IMR-90 (cell line): ENCODE data around the gene MKNK2. TPM values are rescaled to one million over a fixed set of nuclear protein-coding genes. Genes with fewer than 3 reads are reported as not detected.
A peak's percentile ranks its signal among the peaks of the same experiment; 100 is the strongest.

Experiments used
- ATAC-seq: fragments of 200-7000 bp; cut with Tn5 transposase; 2 replicates; pipeline ENCODE4 v1.9.1; 2020; ENCODE audit warnings: low read depth, mild to moderate bottlenecking, moderate library complexity
- BruUV-seq: library from RNA; stranded (reverse); fragments of 400-500 nt; replicated peaks from 2 replicates; lab custom pipeline; 2021; lab: Mats Ljungman, UMichigan
- CTCF ChIA-PET: fragments of 300-600 bp; formaldehyde crosslinking; extraction: SDS; loops from one replicate; lab custom pipeline; 2021; ENCODE audit warnings: antibody characterized with exemption; lab: Yijun Ruan, JAX
- POLR2A ChIA-PET: fragments of 300-600 bp; sonication (Branson Sonifier 250); formaldehyde crosslinking; loops from one replicate; lab custom pipeline; 2022; ENCODE audit warnings: antibody characterized with exemption; ENCODE audit not compliant: unreplicated experiment; lab: Charles Lee
- DNase-seq: peaks from one replicate; pipeline ENCODE4 v3.0.0; 2013
- H2AFZ ChIP-seq: replicated peaks from 2 replicates; pipeline ENCODE3; 2013; ENCODE audit warnings: low read length, mild to moderate bottlenecking; ENCODE audit not compliant: poor library complexity
- H2AK5ac ChIP-seq: 2 replicates; pipeline ENCODE4 v1.6.1; 2013; ENCODE audit warnings: low read depth, low read length, inconsistent platforms
- H2AK9ac ChIP-seq: replicated peaks from 2 replicates; pipeline ENCODE3; 2013; ENCODE audit warnings: mild to moderate bottlenecking, low read depth, low read length, moderate library complexity; ENCODE audit not compliant: poor library complexity
- H2BK120ac ChIP-seq: 2 replicates; pipeline ENCODE4 v1.6.1; 2013; ENCODE audit warnings: low read depth, low read length, inconsistent platforms
- H2BK15ac ChIP-seq: 3 replicates; pipeline ENCODE4 v1.6.1; 2013; ENCODE audit warnings: low read depth, low read length, inconsistent platforms
- H2BK20ac ChIP-seq: 2 replicates; pipeline ENCODE4 v1.6.1; 2013; ENCODE audit warnings: low read depth, mild to moderate bottlenecking, inconsistent platforms, low read length, moderate library complexity
- H2BK5ac ChIP-seq: 2 replicates; pipeline ENCODE4 v1.6.1; 2013; ENCODE audit warnings: mild to moderate bottlenecking, low read depth, low read length, inconsistent platforms; ENCODE audit not compliant: poor library complexity, severe bottlenecking
- H3K14ac ChIP-seq: replicated peaks from 2 replicates; pipeline ENCODE4 v1.6.1; 2013; ENCODE audit warnings: low read depth, low read length, inconsistent platforms
- H3K18ac ChIP-seq: 2 replicates; pipeline ENCODE4 v1.6.1; 2013; ENCODE audit warnings: low read depth, low read length, control low read depth
- H3K23ac ChIP-seq: 2 replicates; pipeline ENCODE4 v1.6.1; 2013; ENCODE audit warnings: low read depth, low read length, inconsistent platforms
- H3K27ac ChIP-seq: 2 replicates; pipeline ENCODE4 v1.5.1; 2013; ENCODE audit warnings: mild to moderate bottlenecking, control low read depth, low read length; ENCODE audit not compliant: insufficient read depth
- H3K27me3 ChIP-seq: 2 replicates; pipeline ENCODE4 v1.6.1; 2013; ENCODE audit warnings: low read length; ENCODE audit not compliant: control insufficient read depth, insufficient read depth
- H3K36me3 ChIP-seq: 2 replicates; pipeline ENCODE4 v1.6.1; 2013; ENCODE audit warnings: low read length, mixed read lengths; ENCODE audit not compliant: control insufficient read depth, insufficient read depth
- H3K4ac ChIP-seq: 2 replicates; pipeline ENCODE4 v1.6.1; 2013; ENCODE audit warnings: low read depth, low read length, inconsistent platforms
- H3K4me1 ChIP-seq: 2 replicates; pipeline ENCODE4 v1.6.1; 2013; ENCODE audit warnings: low read length, mixed read lengths; ENCODE audit not compliant: control insufficient read depth, insufficient read depth
- H3K4me2 ChIP-seq: 2 replicates; pipeline ENCODE4 v1.6.1; 2013; ENCODE audit warnings: low read depth, mild to moderate bottlenecking, control low read depth, low read length, moderate library complexity
- H3K4me3 ChIP-seq: 2 replicates; pipeline ENCODE4 v1.5.1; 2013; ENCODE audit warnings: low read depth, mild to moderate bottlenecking, control low read depth, low read length, moderate library complexity; ENCODE audit not compliant: insufficient read depth
- H3K56ac ChIP-seq: 2 replicates; pipeline ENCODE4 v1.6.1; 2013; ENCODE audit warnings: low read length, inconsistent platforms; ENCODE audit not compliant: insufficient read depth; ENCODE audit errors: extremely low read depth
- H3K79me1 ChIP-seq, 2 experiments: 2 replicates each; pipeline ENCODE4 v1.6.1; 2013; ENCODE audit warnings: low read length in 2 of 2, inconsistent platforms in 1 of 2, low read depth in 1 of 2
- H3K9ac ChIP-seq: 2 replicates; pipeline ENCODE4 v1.6.1; 2013; ENCODE audit warnings: low read depth, low read length, control low read depth
- H3K9me1 ChIP-seq: 2 replicates; pipeline ENCODE4 v1.6.1; 2013; ENCODE audit warnings: low read length, inconsistent platforms; ENCODE audit not compliant: insufficient read depth
- H3K9me3 ChIP-seq: 2 replicates; pipeline ENCODE4 v1.6.1; 2013; ENCODE audit warnings: low read length; ENCODE audit not compliant: control insufficient read depth, insufficient read depth
- H4K20me1 ChIP-seq: 2 replicates; pipeline ENCODE4 v1.6.1; 2013; ENCODE audit warnings: low read length, inconsistent platforms; ENCODE audit not compliant: insufficient read depth
- H4K5ac ChIP-seq: 2 replicates; pipeline ENCODE4 v1.6.1; 2013; ENCODE audit warnings: mild to moderate bottlenecking, low read depth, low read length, control low read depth
- H4K8ac ChIP-seq, 2 experiments: 2 replicates each; pipeline ENCODE4 v1.6.1; 2013; ENCODE audit warnings: low read depth in 2 of 2, low read length in 2 of 2, control low read depth in 1 of 2, inconsistent platforms in 1 of 2
- H4K91ac ChIP-seq: 2 replicates; pipeline ENCODE4 v1.6.1; 2013; ENCODE audit warnings: low read depth, low read length, inconsistent platforms; ENCODE audit not compliant: insufficient read depth
- BHLHE40 ChIP-seq: fragments of 150-350 bp; IDR thresholded peaks from 2 replicates; pipeline ENCODE4 v1.6.1; 2016; ENCODE audit warnings: mild to moderate bottlenecking, low read depth, low read length
- CEBPB ChIP-seq: IDR thresholded peaks from 2 replicates; pipeline ENCODE4 v1.6.1; 2012; ENCODE audit warnings: low read depth, low read length, improper control_type of control experiment
- CHD1 ChIP-seq: IDR thresholded peaks from 2 replicates; pipeline ENCODE4 v1.6.1; 2012; ENCODE audit warnings: low read depth, low read length, improper control_type of control experiment
- CTCF ChIP-seq: conservative IDR thresholded peaks from 2 replicates; pipeline ENCODE4 v1.5.1; 2012; ENCODE audit warnings: mild to moderate bottlenecking, low read depth, low read length, improper control_type of control experiment
- ELK1 ChIP-seq: fragments of 150-350 bp; IDR thresholded peaks from 2 replicates; pipeline ENCODE4 v1.6.1; 2016; ENCODE audit warnings: low read depth, mild to moderate bottlenecking, low read length, moderate library complexity, borderline replicate concordance
- FOS ChIP-seq: fragments of 150-350 bp; IDR thresholded peaks from 2 replicates; pipeline ENCODE4 v1.6.1; 2016; ENCODE audit warnings: low read depth, low read length
- MAFK ChIP-seq: IDR thresholded peaks from 2 replicates; pipeline ENCODE4 v1.6.1; 2012; ENCODE audit warnings: low read depth, low read length, improper control_type of control experiment
- MAZ ChIP-seq: IDR thresholded peaks from 2 replicates; pipeline ENCODE4 v1.6.1; 2012; ENCODE audit warnings: low read depth, mild to moderate bottlenecking, low read length, improper control_type of control experiment, moderate library complexity, borderline replicate concordance
- MXI1 ChIP-seq: IDR thresholded peaks from 2 replicates; pipeline ENCODE4 v1.6.1; 2012; ENCODE audit warnings: low read depth, mild to moderate bottlenecking, low read length, moderate library complexity, borderline replicate concordance
- NFE2L2 ChIP-seq: fragments of 150-350 bp; IDR thresholded peaks from 2 replicates; pipeline ENCODE4 v1.6.1; 2016; ENCODE audit warnings: low read depth, mild to moderate bottlenecking, low read length
- POLR2A ChIP-seq: IDR thresholded peaks from 2 replicates; pipeline ENCODE4 v1.6.1; 2012; ENCODE audit warnings: mild to moderate bottlenecking, low read depth, low read length
- RAD21 ChIP-seq: IDR thresholded peaks from 2 replicates; pipeline ENCODE4 v1.6.1; 2012; ENCODE audit warnings: low read length, improper control_type of control experiment
- RCOR1 ChIP-seq: IDR thresholded peaks from 2 replicates; pipeline ENCODE4 v1.6.1; 2012; ENCODE audit warnings: mild to moderate bottlenecking, low read length, improper control_type of control experiment; ENCODE audit not compliant: insufficient replicate concordance
- RFX5 ChIP-seq: IDR thresholded peaks from 2 replicates; pipeline ENCODE4 v1.8.0; 2012; ENCODE audit warnings: low read depth, mild to moderate bottlenecking, low read length, moderate library complexity
- SMC3 ChIP-seq: fragments of 150-350 bp; IDR thresholded peaks from 2 replicates; pipeline ENCODE4 v1.6.1; 2016; ENCODE audit warnings: low read depth, mild to moderate bottlenecking, antibody characterized with exemption, low read length, moderate library complexity
- USF2 ChIP-seq: fragments of 150-350 bp; IDR thresholded peaks from 2 replicates; pipeline ENCODE4 v1.6.1; 2017; ENCODE audit warnings: mild to moderate bottlenecking, antibody characterized with exemption, low read length, low read depth
- WGBS, 2 experiments: methylation state at CpG; one replicate each; pipeline versions ENCODE4 v1.1.5 to v1.1.7; 2013; ENCODE audit warnings: missing lambda C conversion rate in 2 of 2; ENCODE audit not compliant: insufficient read length in 1 of 2; ENCODE audit errors: extremely low coverage in 2 of 2; 5-methylcytosine and 5-hydroxymethylcytosine counted together
- dilution Hi-C: fragments of 300-500 bp; cut with HindIII; formaldehyde crosslinking; loops from one replicate; pipeline ENCODE4 v1.14.3; 2018; ENCODE audit warnings: low sequenced_read_pairs; ENCODE audit not compliant: unreplicated experiment
- in situ Hi-C: fragments of 300-500 bp; cut with MboI; formaldehyde crosslinking; loops from 3 replicates; pipeline ENCODE4 v1.14.3; 2019; ENCODE audit warnings: low sequenced_read_pairs, inconsistent platforms, mixed read lengths
- intact Hi-C: fragments of 100-400 bp; cut with micrococcal nuclease; formaldehyde crosslinking; loops from 2 replicates; pipeline ENCODE4 v1.10.0; 2022
- polyA plus RNA-seq, 3 experiments: library from polyadenylated mRNA; depleted of rRNA; stranded (reverse); fragments of >200 nt; gene quantifications; 2 replicates each; pipeline ENCODE4 v1.2.3, GENCODE V29; 2012; ENCODE audit warnings: low replicate concordance in 1 of 3
- total RNA-seq: library from RNA; depleted of rRNA; stranded (reverse); fragments of >200 nt; gene quantifications from 2 replicates; pipeline ENCODE4 v1.2.3, GENCODE V29; 2012

Gene MKNK2
- total and polyA plus RNA-seq, 2 of the 4 experiments (the other 2 are of a cell fraction), result 21.9 to 31.8 TPM

GRCh38 chr19:1989513-1990229, 61.4 kb downstream of the MKNK2 start:
- no peak overlapping the region for H3K14ac ChIP-seq
- H4K20me1 ChIP-seq, result peaks cover 11% of the 10 kb centered on the region
- no peak overlapping the region for H2AFZ ChIP-seq
- no peak overlapping the region for H2BK120ac ChIP-seq
- CTCF ChIA-PET, result interaction anchor here (0.6 kb wide), 1 partner anchor 30 kb away, joined by 3 read pairs; no protein-coding TSS in a partner anchor
- TF ChIP-seq CEBPB (no peak), CHD1 (no peak), RCOR1 (no peak), RAD21 (no peak), NFE2L2 (no peak), BHLHE40 (no peak), MXI1 (no peak), CTCF (no peak), RFX5 (no peak), SMC3 (no peak), MAFK (no peak), ELK1 (no peak), MAZ (no peak), POLR2A (no peak), FOS (no peak), USF2 (no peak)
- DNase-seq (no peak), ATAC-seq (no peak)
- no peaks in the 10 kb centered on the region for H3K9me3 ChIP-seq
- H3K79me1 ChIP-seq, result peaks cover 0 to 9% of the 10 kb centered on the region in 2 experiments; a peak in 1 of 4 replicates
- H4K8ac ChIP-seq, result no peak overlapping the region
- H2BK20ac ChIP-seq, result no peak overlapping the region
- peak overlapping the region; percentile 65 for H2AK9ac ChIP-seq
- H2AK5ac ChIP-seq, result no peak overlapping the region
- POLR2A ChIA-PET, result no interaction called here
- no peak overlapping the region for H4K91ac ChIP-seq
- no peak overlapping the region for H3K23ac ChIP-seq
- H3K9ac ChIP-seq, result no peak overlapping the region
- intact Hi-C loops (no loop called here), in situ Hi-C loops (no loop called here), dilution Hi-C loops (no loop called here)
- no TSS peak for BruUV-seq
- WGBS, 2 experiments, result 94% methylated on average over 15 of the region's 40 CpGs; no CpG with 5 or more reads in 1 of the 2 experiments
- no peak overlapping the region for H4K5ac ChIP-seq
- H3K27ac ChIP-seq, result no peak overlapping the region
- no peak overlapping the region for H3K4me2 ChIP-seq
- H3K36me3 ChIP-seq, result peaks cover 61% of the 10 kb centered on the region
- H3K18ac ChIP-seq, result no peak overlapping the region
- H3K9me1 ChIP-seq, result no peaks in the 10 kb centered on the region
- no peak overlapping the region for H3K4ac ChIP-seq
- H3K4me1 ChIP-seq, result no peaks in the 10 kb centered on the region
- H3K4me3 ChIP-seq, result no peak overlapping the region
- H2BK5ac ChIP-seq, result no peak overlapping the region
- no peak overlapping the region for H3K56ac ChIP-seq
- H3K27me3 ChIP-seq, result no peaks in the 10 kb centered on the region
- no peak overlapping the region for H2BK15ac ChIP-seq
